HG02798 (cell line): Measurements from ENCODE around the gene PRKG1.

Experiments
- ATAC-seq: cut with Tn5 transposase; IDR thresholded peaks from one replicate; pipeline ENCODE4 v1.9.1; 2021; ENCODE audit warnings: mild to moderate bottlenecking; ENCODE audit not compliant: unreplicated experiment, poor library complexity

PRKG1 gene

DNA sequence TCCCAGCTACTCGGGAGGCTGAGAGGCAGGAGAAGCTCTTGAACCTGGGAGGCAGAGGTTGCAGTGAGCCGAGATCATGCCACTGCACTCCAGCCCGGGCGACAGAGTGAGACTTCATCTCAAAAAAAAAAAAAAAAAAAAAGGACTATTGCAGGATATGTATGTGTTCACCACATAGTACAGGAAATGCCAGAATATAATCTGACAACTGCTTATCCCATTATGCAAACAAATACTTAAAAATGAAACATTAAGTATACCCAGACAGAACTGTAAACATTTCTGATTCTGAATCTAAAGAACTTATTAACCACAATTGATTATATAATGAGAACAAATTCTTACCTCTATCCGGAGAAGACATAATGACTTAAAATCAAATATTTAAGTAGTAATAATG is 1258.5 kb downstream of the PRKG1 start:
- ATAC-seq: no peak

GRCh38 chr10:52334595-52334994 is 1260.3 kb downstream of the PRKG1 start:
- ATAC-seq: no peak

DNA sequence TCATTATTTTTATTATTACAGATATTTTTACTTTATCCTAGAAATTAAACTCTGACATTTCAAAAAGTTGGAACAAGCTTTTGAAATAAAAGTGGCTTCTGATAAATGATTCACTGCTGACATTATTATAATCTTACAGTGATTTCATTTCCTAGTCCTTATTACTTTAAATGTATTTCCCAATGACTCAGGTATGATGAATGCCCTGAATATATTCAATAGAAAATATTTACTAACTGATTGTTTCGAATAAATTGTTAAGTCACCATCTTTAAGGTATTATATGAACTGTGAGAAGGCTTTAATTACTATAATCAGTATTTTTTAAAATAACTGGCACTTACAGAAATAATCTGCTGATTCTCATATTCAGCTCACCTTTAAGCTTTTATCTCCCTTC is 1261.4 kb downstream of the PRKG1 start:
- ATAC-seq: no peak

- no peak for ATAC-seq
Observed at GRCh38 chr10:52337225-52337624, 1262.9 kb downstream of the PRKG1 start.

GRCh38 chr10:52343439-52343838 is 1269.2 kb downstream of the PRKG1 start:
- no peak for ATAC-seq

GRCh38 chr10:52346394-52347326 is 1272.4 kb downstream of the PRKG1 start:
- no peak for ATAC-seq

GRCh38 chr10:52347327-52347667 is 1273.0 kb downstream of the PRKG1 start:
- ATAC-seq: no peak
